HEK293 (cell line): ENCODE results near the gene MTMR1.

Source experiments
- CTCF ChIA-PET: fragments of 350-600 bp; formaldehyde crosslinking; extraction: SDS; loops from one replicate; lab custom pipeline; 2021; ENCODE audit warnings: antibody characterized with exemption; lab: Yijun Ruan, JAX
- POLR2A ChIA-PET: fragments of 300-600 bp; formaldehyde crosslinking; extraction: SDS; loops from one replicate; lab custom pipeline; 2020; ENCODE audit warnings: antibody characterized with exemption, inconsistent platforms; lab: Yijun Ruan, JAX
- H3K27ac ChIP-seq: fragments of 200-500 bp; sonication (Bioruptor generic); 2 replicates; pipeline ENCODE4 v1.5.1; 2014; ENCODE audit warnings: low read depth, low read length, control low read depth, inconsistent platforms; ENCODE audit errors: extremely low read depth
- H3K36me3 ChIP-seq, 2 experiments: fragments of 200-500 bp in 1 of 2; sonication (Bioruptor generic) in 1 of 2; 1 replicate in 1 of 2; 2 replicates in 1 of 2; pipeline ENCODE4 v1.5.1; 2014 to 2017; ENCODE audit warnings: inconsistent platforms in 2 of 2, low read length in 2 of 2; ENCODE audit not compliant: control insufficient read depth in 2 of 2, insufficient read depth in 1 of 2
- H3K4me1 ChIP-seq: fragments of 200-500 bp; sonication (Bioruptor generic); 2 replicates; pipeline ENCODE4 v1.5.1; 2014; ENCODE audit warnings: mild to moderate bottlenecking, low read length, inconsistent platforms; ENCODE audit not compliant: control insufficient read depth, insufficient read depth
- H3K4me3 ChIP-seq: 2 replicates; pipeline ENCODE4 v1.5.1; 2011; ENCODE audit warnings: low read depth, mild to moderate bottlenecking, control low read depth, low read length, moderate library complexity
- H3K9me3 ChIP-seq: fragments of 200-500 bp; sonication (Bioruptor generic); 2 replicates; pipeline ENCODE4 v1.5.1; 2014; ENCODE audit warnings: low read depth, low read length, inconsistent platforms; ENCODE audit not compliant: control insufficient read depth, insufficient read depth
- GFI1B ChIP-seq: fragments of 450-650 bp; formaldehyde crosslinking; IDR thresholded peaks from 2 replicates; pipeline ENCODE4 v1.5.1; 2016; ENCODE audit warnings: missing biosample characterization, missing genetic modification characterization
- OVOL3 ChIP-seq: fragments of 450-650 bp; formaldehyde crosslinking; IDR thresholded peaks from 2 replicates; pipeline ENCODE4 v1.5.1; 2016; ENCODE audit warnings: missing biosample characterization, missing genetic modification characterization
- REST ChIP-seq: fragments of 450-650 bp; formaldehyde crosslinking; IDR thresholded peaks from 2 replicates; pipeline ENCODE4 v1.5.1; 2016; ENCODE audit warnings: missing biosample characterization, missing genetic modification characterization
- ZBTB10 ChIP-seq: fragments of 450-650 bp; formaldehyde crosslinking; IDR thresholded peaks from 2 replicates; pipeline ENCODE4 v1.5.1; 2016; ENCODE audit warnings: missing biosample characterization, missing genetic modification characterization
- ZBTB11 ChIP-seq: fragments of 450-650 bp; formaldehyde crosslinking; conservative IDR thresholded peaks from 2 replicates; pipeline ENCODE4 v1.5.1; 2016; ENCODE audit warnings: low read depth, missing biosample characterization, missing genetic modification characterization
- ZNF133 ChIP-seq: fragments of 450-650 bp; formaldehyde crosslinking; IDR thresholded peaks from 2 replicates; pipeline ENCODE4 v1.5.1; 2016; ENCODE audit warnings: missing biosample characterization, missing genetic modification characterization
- ZNF184 ChIP-seq: fragments of 450-650 bp; IDR thresholded peaks from 2 replicates; pipeline ENCODE4 v1.5.1; 2018; ENCODE audit warnings: missing biosample characterization, mild to moderate bottlenecking, missing genetic modification characterization
- ZNF23 ChIP-seq: fragments of 450-650 bp; formaldehyde crosslinking; IDR thresholded peaks from 2 replicates; pipeline ENCODE4 v1.5.1; 2016; ENCODE audit warnings: missing biosample characterization, missing genetic modification characterization, borderline replicate concordance
- ZNF248 ChIP-seq: fragments of 450-650 bp; formaldehyde crosslinking; IDR thresholded peaks from 2 replicates; pipeline ENCODE4 v1.5.1; 2017; ENCODE audit warnings: missing biosample characterization, missing genetic modification characterization
- ZNF350 ChIP-seq: fragments of 450-650 bp; formaldehyde crosslinking; IDR thresholded peaks from 2 replicates; pipeline ENCODE4 v1.5.0; 2017; ENCODE audit warnings: missing biosample characterization, mild to moderate bottlenecking, missing genetic modification characterization
- ZNF354C ChIP-seq: fragments of 450-650 bp; formaldehyde crosslinking; IDR thresholded peaks from 2 replicates; pipeline ENCODE4 v1.5.1; 2016; ENCODE audit warnings: missing biosample characterization, missing genetic modification characterization, low read depth, borderline replicate concordance
- ZNF514 ChIP-seq: fragments of 450-650 bp; formaldehyde crosslinking; IDR thresholded peaks from 2 replicates; pipeline ENCODE4 v1.5.1; 2016; ENCODE audit warnings: missing biosample characterization, missing genetic modification characterization
- ZNF530 ChIP-seq: fragments of 450-650 bp; formaldehyde crosslinking; IDR thresholded peaks from 2 replicates; pipeline ENCODE4 v1.5.1; 2016; ENCODE audit warnings: low read depth, missing biosample characterization, missing genetic modification characterization
- ZNF555 ChIP-seq: fragments of 450-650 bp; formaldehyde crosslinking; conservative IDR thresholded peaks from 2 replicates; pipeline ENCODE4 v1.5.1; 2017; ENCODE audit warnings: missing biosample characterization, mild to moderate bottlenecking, missing genetic modification characterization, inconsistent platforms
- ZNF623 ChIP-seq: fragments of 450-650 bp; formaldehyde crosslinking; IDR thresholded peaks from 2 replicates; pipeline ENCODE4 v1.5.1; 2016; ENCODE audit warnings: missing biosample characterization, missing genetic modification characterization
- ZNF701 ChIP-seq: fragments of 450-650 bp; formaldehyde crosslinking; IDR thresholded peaks from 2 replicates; pipeline ENCODE4 v1.5.1; 2016; ENCODE audit warnings: missing biosample characterization, missing genetic modification characterization
- ZNF792 ChIP-seq: fragments of 450-650 bp; formaldehyde crosslinking; IDR thresholded peaks from 2 replicates; pipeline ENCODE4 v1.5.1; 2016; ENCODE audit warnings: missing biosample characterization, missing genetic modification characterization
- TF ChIP-seq, protein P1 (sequence below): fragments of 450-650 bp; formaldehyde crosslinking; IDR thresholded peaks from 2 replicates; pipeline ENCODE4; 2016; ENCODE audit warnings: missing biosample characterization, missing genetic modification characterization

Gene MTMR1

GRCh38 chrX:150767475-150768131, 74.4 kb downstream of the MTMR1 start:
- TF ChIP-seq ZNF354C (no peak), ZNF23 (tag by site-specific recombination) (no peak), ZNF248 (tag by site-specific recombination) (no peak), ZNF350 (no peak), ZNF555 (tag by site-specific recombination) (no peak)
- Histone ChIP-seq H3K4me1 (no peaks in the 10 kb centered on the region), H3K36me3 (peaks cover 0 to 26% of the 10 kb centered on the region in 2 experiments; a peak in 1 of 3 replicates), H3K27ac (no peak overlapping the region), H3K4me3 (no peak overlapping the region), H3K9me3 (no peaks in the 10 kb centered on the region)
- ChIA-PET POLR2A (no interaction called here), CTCF (interaction anchor here (0.6 to 0.7 kb wide), 2 partner anchors 313 to 318 kb away, joined by 3 to 5 read pairs; no protein-coding TSS in a partner anchor)

- Histone ChIP-seq H3K4me1 (no peaks in the 10 kb centered on the region), H3K36me3 (peaks cover 0 to 26% of the 10 kb centered on the region in 2 experiments; a peak in 1 of 3 replicates), H3K9me3 (no peaks in the 10 kb centered on the region), H3K4me3 (no peak overlapping the region), H3K27ac (no peak overlapping the region)
- CTCF ChIA-PET, result interaction anchor here (0.6 kb wide), 1 partner anchor 313 kb away, joined by 5 read pairs; no protein-coding TSS in a partner anchor
- no peak for TF ChIP-seq REST
- TF ChIP-seq ZNF514, result no peak
- TF ChIP-seq ZNF792, result no peak
- no peak for TF ChIP-seq ZNF623 (tag by site-specific recombination)
- no peak for TF ChIP-seq ZBTB10
- TF ChIP-seq ZNF701 (tag by site-specific recombination), result no peak
- POLR2A ChIA-PET, result no interaction called here
Observed at GRCh38 chrX:150768132-150768485, 74.9 kb downstream of the MTMR1 start.

DNA sequence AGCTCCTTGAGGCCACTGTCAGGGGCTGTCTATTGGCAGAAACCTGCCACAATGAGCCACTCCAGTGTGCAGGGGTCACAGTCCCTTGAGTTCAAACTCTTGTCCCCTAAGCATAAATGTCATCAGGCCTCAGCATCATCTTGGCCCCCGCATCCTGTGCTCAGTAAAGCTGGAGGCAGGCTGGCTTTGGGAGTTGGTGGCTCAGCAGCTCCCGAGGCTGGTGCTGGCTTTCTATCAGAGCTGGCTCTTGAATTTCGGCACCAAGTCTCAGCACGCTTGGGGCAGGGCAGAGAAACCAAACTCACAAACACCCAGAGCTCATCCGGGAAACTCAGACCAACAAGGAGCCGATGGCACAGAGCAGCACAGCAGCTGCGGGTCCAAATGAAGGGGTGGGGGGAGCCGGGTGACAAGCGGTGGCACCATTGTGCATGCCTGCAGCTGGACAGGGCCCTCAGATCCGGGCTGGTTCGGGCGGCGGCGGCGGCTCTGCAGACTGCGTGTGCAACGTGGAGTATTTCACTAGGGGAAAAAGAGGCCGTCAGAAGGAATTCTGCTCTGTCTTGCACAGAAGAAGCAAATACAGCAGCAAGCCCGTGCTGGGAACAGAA, 75.5 kb downstream of the MTMR1 start:
- H3K4me3 ChIP-seq, result no peak overlapping the region
- ChIA-PET POLR2A (no interaction called here), CTCF (no interaction called here)
- no peaks in the 10 kb centered on the region for H3K4me1 ChIP-seq
- H3K9me3 ChIP-seq, result no peaks in the 10 kb centered on the region
- no peak overlapping the region for H3K27ac ChIP-seq
- peaks cover 0 to 20% of the 10 kb centered on the region in 2 experiments; a peak in 1 of 3 replicates for H3K36me3 ChIP-seq
- no peak for TF ChIP-seq ZNF530 (tag by site-specific recombination)
- TF ChIP-seq, protein P1, sequence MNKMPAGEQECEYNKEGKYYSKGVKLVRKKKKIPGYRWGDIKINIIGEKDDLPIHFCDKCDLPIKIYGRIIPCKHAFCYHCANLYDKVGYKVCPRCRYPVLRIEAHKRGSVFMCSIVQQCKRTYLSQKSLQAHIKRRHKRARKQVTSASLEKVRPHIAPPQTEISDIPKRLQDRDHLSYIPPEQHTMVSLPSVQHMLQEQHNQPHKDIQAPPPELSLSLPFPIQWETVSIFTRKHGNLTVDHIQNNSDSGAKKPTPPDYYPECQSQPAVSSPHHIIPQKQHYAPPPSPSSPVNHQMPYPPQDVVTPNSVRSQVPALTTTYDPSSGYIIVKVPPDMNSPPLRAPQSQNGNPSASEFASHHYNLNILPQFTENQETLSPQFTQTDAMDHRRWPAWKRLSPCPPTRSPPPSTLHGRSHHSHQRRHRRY (tag by site-specific recombination), result no peak
- TF ChIP-seq OVOL3 (tag by site-specific recombination), result no peak
- TF ChIP-seq ZBTB11, result no peak
- TF ChIP-seq ZNF184 (tag by site-specific recombination), result no peak
- TF ChIP-seq GFI1B (tag by site-specific recombination), result no peak
- TF ChIP-seq ZNF133 (tag by site-specific recombination), result no peak
